Esophagus squamous epithelium (tissue), 5 donors: ENCODE results near the gene TGFBR3L. TPM values are rescaled to one million over a fixed set of nuclear protein-coding genes. Genes with fewer than 3 reads are reported as not detected.

ENCODE experiments used
- DNase-seq: peaks from one replicate; lab custom pipeline; 2025; lab: John Stamatoyannopoulos, UW
- H3K27ac ChIP-seq, 4 donors: fragments of 200-600 bp; sonication (generic); one replicate each; pipeline ENCODE4 v1.5.1; 2016 to 2019; ENCODE audit warnings: mild to moderate bottlenecking in 1 of 4
- H3K27me3 ChIP-seq, 4 donors: fragments of 200-600 bp; sonication (generic); 1 replicate in 3 of 4; 2 replicates in 1 of 4; pipeline versions ENCODE4 v1.5.1 to v1.6.0; 2017 to 2021; ENCODE audit warnings: antibody characterized with exemption in 1 of 4
- H3K36me3 ChIP-seq, 3 donors: fragments of 200-600 bp; sonication (generic); one replicate each; pipeline ENCODE4 v1.5.1; 2016 to 2019
- H3K4me1 ChIP-seq, 3 donors: fragments of 200-600 bp; sonication (generic); one replicate each; pipeline ENCODE4 v1.5.1; 2017 to 2019
- H3K4me3 ChIP-seq, 4 donors: fragments of 200-600 bp; sonication (generic); 1 replicate in 3 of 4; 2 replicates in 1 of 4; pipeline ENCODE4 v1.5.1; 2016 to 2019; ENCODE audit warnings: mild to moderate bottlenecking in 2 of 4, moderate library complexity in 1 of 4
- H3K9me3 ChIP-seq, 3 donors: fragments of 200-600 bp; sonication (generic); one replicate each; pipeline ENCODE4 v1.5.1; 2016 to 2019
- POLR2A ChIP-seq, 4 donors: fragments of 450-650 bp; IDR thresholded peaks; one replicate each; pipeline ENCODE4 v1.6.1; 2017; ENCODE audit warnings: antibody characterized with exemption in 4 of 4, mild to moderate bottlenecking in 4 of 4, moderate library complexity in 3 of 4
- WGBS, 2 donors: methylation state at CpG; one replicate each; pipeline ENCODE4 v1.1.5; 2018; 5-methylcytosine and 5-hydroxymethylcytosine counted together
- intact Hi-C: fragments of 100-400 bp; cut with DNase I; formaldehyde crosslinking; loops from one replicate; pipeline ENCODE4 v1.15.0; 2022
- total RNA-seq, 4 donors: library from RNA; depleted of rRNA; stranded (reverse); fragments of >200 nt; gene quantifications; one replicate each; pipeline ENCODE4 v1.1.0, GENCODE V29; 2016
- TF ChIP-seq, protein P1 (sequence below), 6 experiments: fragments of 450-650 bp in 4 of 6; fragments of 200-600 bp in 2 of 6; sonication (generic) in 2 of 6; IDR thresholded peaks; one replicate each; pipeline ENCODE4 v1.5.1; 2016 to 2019; ENCODE audit warnings: antibody characterized with exemption in 6 of 6, mild to moderate bottlenecking in 4 of 6, moderate library complexity in 4 of 6
- donor health status: DM: yes; HTN: yes; CAD: no.

Gene TGFBR3L
- total RNA-seq, 4 donors from 2014 or later, result not detected

DNA sequence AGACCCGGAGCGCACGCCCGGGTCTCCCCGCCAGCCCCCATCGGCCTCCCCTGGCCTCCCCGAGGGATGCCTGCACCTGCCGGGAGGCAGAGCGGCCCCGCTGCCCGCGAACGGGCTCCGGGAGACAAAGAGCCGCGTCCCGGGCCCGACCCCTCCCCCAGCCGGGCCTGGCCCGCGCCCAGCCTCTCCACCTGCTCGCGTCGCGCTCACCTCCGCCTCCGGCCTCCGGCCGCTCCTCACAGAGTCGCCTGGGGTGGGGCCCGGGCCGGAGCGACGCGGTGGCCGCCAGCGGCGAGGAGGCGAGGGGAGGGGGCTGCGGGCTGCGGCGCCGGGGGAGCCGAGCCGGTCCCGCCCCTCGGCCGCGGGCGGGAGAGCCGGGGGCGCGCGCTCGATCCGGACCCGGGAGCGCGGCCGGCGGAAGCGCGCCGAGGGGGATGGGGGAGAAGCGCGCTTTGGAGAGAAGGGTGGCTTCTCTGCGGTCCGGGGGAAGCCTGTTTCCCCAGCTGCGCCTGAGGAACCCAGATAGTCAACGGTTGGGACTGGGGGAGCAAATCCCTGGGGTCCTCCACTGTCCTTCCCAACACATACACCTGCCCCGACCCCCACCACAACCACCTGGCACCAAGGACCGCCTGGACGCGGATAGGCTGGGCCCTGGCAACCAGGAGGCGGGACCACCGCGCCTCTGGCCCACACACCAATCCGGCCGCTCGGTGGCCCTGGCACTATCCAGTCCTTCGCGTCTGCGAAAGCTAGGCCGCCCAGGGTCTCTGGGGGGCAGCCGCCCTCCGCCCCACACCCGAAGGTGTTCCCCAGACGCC is 40.3 kb upstream of the TGFBR3L start, which contains the start of gene PRR36:
Gene PRR36, minus strand, starts transcription at position 315 of the 821 bp plus-strand sequence. CDS start 701 bp downstream, outside the sequence.
- peaks cover 20 to 57% (median 31%) of the 10 kb centered on the region in 3 donors for H3K4me1 ChIP-seq

DNA sequence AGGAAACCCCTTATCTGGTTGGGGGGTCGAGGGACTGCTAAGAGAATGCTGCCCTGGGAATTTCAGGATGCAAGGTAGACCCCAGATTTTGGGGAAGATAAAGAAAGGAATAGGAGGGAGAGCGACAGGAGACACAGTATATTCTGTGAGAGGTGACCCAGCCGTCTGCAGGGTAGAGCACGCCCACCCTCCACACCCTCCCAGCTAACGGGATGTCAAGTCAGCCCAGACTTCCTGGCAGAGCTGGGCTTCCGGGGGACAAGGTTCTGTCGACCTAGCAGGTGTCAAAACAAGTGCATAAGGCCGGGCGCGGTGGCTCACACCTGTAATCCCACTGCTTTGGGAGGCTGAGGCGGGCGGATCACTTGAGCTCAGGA is 39.7 kb upstream of the TGFBR3L start:
- intact Hi-C loops, result no loop called here
- H3K4me3 ChIP-seq, result peak overlapping the region in 1 of 4 donors; percentile 54
- TF ChIP-seq, protein P1, sequence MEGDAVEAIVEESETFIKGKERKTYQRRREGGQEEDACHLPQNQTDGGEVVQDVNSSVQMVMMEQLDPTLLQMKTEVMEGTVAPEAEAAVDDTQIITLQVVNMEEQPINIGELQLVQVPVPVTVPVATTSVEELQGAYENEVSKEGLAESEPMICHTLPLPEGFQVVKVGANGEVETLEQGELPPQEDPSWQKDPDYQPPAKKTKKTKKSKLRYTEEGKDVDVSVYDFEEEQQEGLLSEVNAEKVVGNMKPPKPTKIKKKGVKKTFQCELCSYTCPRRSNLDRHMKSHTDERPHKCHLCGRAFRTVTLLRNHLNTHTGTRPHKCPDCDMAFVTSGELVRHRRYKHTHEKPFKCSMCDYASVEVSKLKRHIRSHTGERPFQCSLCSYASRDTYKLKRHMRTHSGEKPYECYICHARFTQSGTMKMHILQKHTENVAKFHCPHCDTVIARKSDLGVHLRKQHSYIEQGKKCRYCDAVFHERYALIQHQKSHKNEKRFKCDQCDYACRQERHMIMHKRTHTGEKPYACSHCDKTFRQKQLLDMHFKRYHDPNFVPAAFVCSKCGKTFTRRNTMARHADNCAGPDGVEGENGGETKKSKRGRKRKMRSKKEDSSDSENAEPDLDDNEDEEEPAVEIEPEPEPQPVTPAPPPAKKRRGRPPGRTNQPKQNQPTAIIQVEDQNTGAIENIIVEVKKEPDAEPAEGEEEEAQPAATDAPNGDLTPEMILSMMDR (IDR thresholded peaks at IDR 0.05), result no peak
- no peak for TF ChIP-seq POLR2A (IDR thresholded peaks at IDR 0.05)
- 24 to 57% methylated on average over 8 to 11 of the region's 12 CpGs for WGBS, 2 donors
- peaks cover 19 to 51% (median 25%) of the 10 kb centered on the region in 3 donors for H3K4me1 ChIP-seq
- no peak overlapping the region for H3K27ac ChIP-seq
- no peaks in the 10 kb centered on the region for H3K9me3 ChIP-seq
- no peaks in the 10 kb centered on the region for H3K36me3 ChIP-seq
- peaks cover 11 to 56% (median 21%) of the 10 kb centered on the region in 4 donors for H3K27me3 ChIP-seq
- DNase-seq, result no peak

More for the DNA sequence above, 40.3 kb upstream of the TGFBR3L start, which contains the start of gene PRR36:
- intact Hi-C loops, result no loop called here
- WGBS, 2 donors, result no CpG with 5 or more reads among the region's 88 CpGs
- Histone ChIP-seq H3K27me3 (peaks cover 11 to 56% (median 21%) of the 10 kb centered on the region in 4 donors), H3K36me3 (no peaks in the 10 kb centered on the region), H3K4me3 (peak within 1 kb of the TSS in 2 of 4 donors; percentile 26 to 54), H3K27ac (no peak within 1 kb of the TSS), H3K9me3 (no peaks in the 10 kb centered on the region)
- TF ChIP-seq, protein P1 (IDR thresholded peaks at IDR 0.05), result no peak
- TF ChIP-seq POLR2A (IDR thresholded peaks at IDR 0.05), result no peak
- no peak for DNase-seq

DNA sequence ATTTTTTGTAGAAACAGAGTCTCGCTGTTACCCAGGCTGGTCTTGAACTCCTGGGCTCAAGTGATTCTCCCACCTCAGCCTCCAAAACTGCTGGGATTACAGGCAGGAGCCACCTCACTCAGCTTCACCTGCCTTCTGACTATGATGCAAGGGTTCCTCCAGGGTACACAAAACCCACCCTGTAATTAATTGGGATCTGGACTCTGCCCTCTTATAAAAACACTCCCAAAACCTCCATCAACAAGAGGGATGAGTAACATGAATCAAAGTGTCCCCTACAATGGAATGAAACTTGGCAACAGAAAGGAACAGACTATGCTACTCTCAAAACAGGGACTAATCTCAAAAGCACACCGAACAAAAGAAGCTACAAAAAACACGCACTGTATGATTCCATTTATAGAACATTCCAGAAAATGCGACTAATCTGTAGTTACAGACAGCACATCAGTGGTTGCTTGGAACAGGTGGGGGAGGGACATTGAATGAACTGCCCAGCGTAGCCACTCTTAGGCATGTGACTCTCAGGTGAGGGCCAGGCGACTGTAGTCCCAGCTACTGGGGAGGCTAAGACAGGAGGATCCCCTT is 37.3 kb upstream of the TGFBR3L start:
- TF ChIP-seq, protein P1 (IDR thresholded peaks at IDR 0.05), result no peak
- no peak for TF ChIP-seq POLR2A (IDR thresholded peaks at IDR 0.05)
- intact Hi-C loops, result no loop called here
- DNase-seq, result no peak
- Histone ChIP-seq H3K9me3 (no peaks in the 10 kb centered on the region), H3K36me3 (no peaks in the 10 kb centered on the region), H3K27ac (no peak overlapping the region), H3K27me3 (peaks cover 10 to 54% (median 20%) of the 10 kb centered on the region in 4 donors), H3K4me3 (no peak overlapping the region), H3K4me1 (peaks cover 8 to 27% (median 10%) of the 10 kb centered on the region in 3 donors)
- 47 to 67% methylated on average over 6 of the region's 6 CpGs for WGBS, 2 donors

DNA sequence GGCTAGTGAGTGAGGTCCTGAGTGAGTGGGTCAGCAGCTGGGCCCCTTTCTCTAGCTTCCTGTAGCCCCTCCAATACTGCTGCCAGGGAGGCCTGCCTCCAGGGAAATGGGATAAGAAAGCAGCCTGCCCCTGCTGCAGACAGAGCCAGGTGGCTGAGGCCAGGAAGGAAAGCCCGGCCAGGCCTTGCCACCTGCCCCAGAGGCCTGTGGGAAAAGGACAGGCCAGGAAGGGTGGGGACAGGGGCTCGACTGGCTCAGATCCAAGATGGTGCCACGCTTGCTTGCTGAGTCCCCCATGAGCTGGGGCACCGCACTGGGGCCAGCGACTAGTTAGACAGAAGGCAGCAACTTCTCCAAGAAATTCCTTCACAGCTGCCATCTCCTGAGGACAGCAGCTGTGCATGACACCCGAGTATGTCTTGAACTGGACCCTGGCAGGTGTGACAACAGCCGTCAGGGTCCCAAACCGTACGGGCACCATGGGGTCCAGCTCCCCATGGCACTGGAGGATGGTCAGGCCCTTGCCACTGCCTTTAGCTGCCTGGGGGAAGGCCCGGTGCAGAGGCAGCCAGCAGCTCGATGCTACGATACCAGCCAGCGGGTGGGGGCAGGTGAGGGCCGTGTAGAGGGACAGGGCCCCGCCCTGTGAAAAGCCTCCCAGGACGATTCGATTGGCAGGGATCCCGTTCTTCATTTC is 35.4 kb upstream of the TGFBR3L start:
- no peak for DNase-seq

More for the DNA sequence above, 35.4 kb upstream of the TGFBR3L start:
- no peaks in the 10 kb centered on the region for H3K9me3 ChIP-seq
- no peaks in the 10 kb centered on the region for H3K36me3 ChIP-seq
- TF ChIP-seq, protein P1 (IDR thresholded peaks at IDR 0.05), result no peak
- no peak for TF ChIP-seq POLR2A (IDR thresholded peaks at IDR 0.05)
- intact Hi-C loops, result no loop called here
- peaks cover 0 to 35% (median 5%) of the 10 kb centered on the region in 4 donors for H3K27me3 ChIP-seq
- no peak overlapping the region for H3K27ac ChIP-seq
- H3K4me1 ChIP-seq, result peaks cover 0 to 7% (median 2%) of the 10 kb centered on the region in 3 donors
- H3K4me3 ChIP-seq, result no peak overlapping the region
- WGBS, 2 donors, result 62 to 80% methylated on average over 3 to 5 of the region's 18 CpGs
